GM12875 (cell line): ENCODE data around the gene LDLRAD4.

Source experiments
- H3K4me3 ChIP-seq: one replicate; pipeline ENCODE4 v1.5.1; 2011; ENCODE audit warnings: low read depth, low read length, control low read depth
- CTCF ChIP-seq: IDR thresholded peaks from 2 replicates; pipeline ENCODE4 v1.5.1; 2011; ENCODE audit warnings: low read depth, mild to moderate bottlenecking, control low read depth, inconsistent platforms, low read length, moderate library complexity, borderline replicate concordance; ENCODE audit not compliant: insufficient read depth

The LDLRAD4 gene

GRCh38 chr18:13449651-13450050, 231.1 kb downstream of the LDLRAD4 start:
- no peak overlapping the region for H3K4me3 ChIP-seq
- TF ChIP-seq CTCF: no peak

- TF ChIP-seq CTCF: no peak
- H3K4me3 ChIP-seq: no peak overlapping the region
Observed at GRCh38 chr18:13450289-13451212, 232.0 kb downstream of the LDLRAD4 start.

- TF ChIP-seq CTCF: no peak
- H3K4me3 ChIP-seq: no peak overlapping the region
Observed at GRCh38 chr18:13451213-13451540, 232.6 kb downstream of the LDLRAD4 start.

- TF ChIP-seq CTCF: no peak
- H3K4me3 ChIP-seq: no peak overlapping the region
Observed at GRCh38 chr18:13451661-13452387, 233.3 kb downstream of the LDLRAD4 start.

- H3K4me3 ChIP-seq: no peak overlapping the region
- TF ChIP-seq CTCF: no peak
Observed at GRCh38 chr18:13452388-13452811, 233.8 kb downstream of the LDLRAD4 start.

GRCh38 chr18:13452871-13453680, 234.5 kb downstream of the LDLRAD4 start:
- no peak overlapping the region for H3K4me3 ChIP-seq
- TF ChIP-seq CTCF: no peak
